D721Med (cell line): ENCODE results near the gene CADPS.

ENCODE experiments used
- DNase-seq: peaks from one replicate; pipeline ENCODE4 v3.0.0; 2011; ENCODE audit warnings: low spot score; ENCODE audit not compliant: insufficient read length
- FAIRE-seq: peaks from 2 replicates; lab custom pipeline; 2011; peaks lifted over from hg19 to GRCh38; lab: Jason Lieb, UNC
- TF ChIP-seq, protein P1 (sequence below): IDR thresholded peaks from 2 replicates; pipeline ENCODE4 v1.5.1; 2012; ENCODE audit warnings: mild to moderate bottlenecking, control low read depth; ENCODE audit not compliant: insufficient read depth; ENCODE audit errors: missing control alignments

The CADPS gene

DNA sequence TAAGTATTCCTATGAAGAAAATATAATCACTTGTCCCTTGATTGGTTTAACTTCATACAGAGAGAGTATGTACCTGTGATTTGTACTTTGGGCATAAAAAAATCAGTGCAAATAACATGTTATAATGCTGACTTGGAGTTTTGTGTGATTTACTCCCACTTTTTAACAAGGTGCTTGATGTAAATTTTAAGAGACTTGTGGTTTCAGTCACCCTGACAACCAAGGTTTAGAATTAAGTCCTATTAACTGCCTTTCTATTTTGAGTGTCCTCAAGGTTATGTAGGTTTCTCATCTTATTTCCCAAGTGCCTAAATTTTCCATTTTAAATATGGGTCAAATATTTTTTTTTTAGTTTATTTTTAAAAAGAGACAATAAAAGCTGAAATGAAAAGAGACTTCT lies 244.6 kb downstream of the CADPS start:
- TF ChIP-seq, protein P1, sequence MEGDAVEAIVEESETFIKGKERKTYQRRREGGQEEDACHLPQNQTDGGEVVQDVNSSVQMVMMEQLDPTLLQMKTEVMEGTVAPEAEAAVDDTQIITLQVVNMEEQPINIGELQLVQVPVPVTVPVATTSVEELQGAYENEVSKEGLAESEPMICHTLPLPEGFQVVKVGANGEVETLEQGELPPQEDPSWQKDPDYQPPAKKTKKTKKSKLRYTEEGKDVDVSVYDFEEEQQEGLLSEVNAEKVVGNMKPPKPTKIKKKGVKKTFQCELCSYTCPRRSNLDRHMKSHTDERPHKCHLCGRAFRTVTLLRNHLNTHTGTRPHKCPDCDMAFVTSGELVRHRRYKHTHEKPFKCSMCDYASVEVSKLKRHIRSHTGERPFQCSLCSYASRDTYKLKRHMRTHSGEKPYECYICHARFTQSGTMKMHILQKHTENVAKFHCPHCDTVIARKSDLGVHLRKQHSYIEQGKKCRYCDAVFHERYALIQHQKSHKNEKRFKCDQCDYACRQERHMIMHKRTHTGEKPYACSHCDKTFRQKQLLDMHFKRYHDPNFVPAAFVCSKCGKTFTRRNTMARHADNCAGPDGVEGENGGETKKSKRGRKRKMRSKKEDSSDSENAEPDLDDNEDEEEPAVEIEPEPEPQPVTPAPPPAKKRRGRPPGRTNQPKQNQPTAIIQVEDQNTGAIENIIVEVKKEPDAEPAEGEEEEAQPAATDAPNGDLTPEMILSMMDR, result no peak
- DNase-seq (no peak), FAIRE-seq (peak; percentile 81)

DNA sequence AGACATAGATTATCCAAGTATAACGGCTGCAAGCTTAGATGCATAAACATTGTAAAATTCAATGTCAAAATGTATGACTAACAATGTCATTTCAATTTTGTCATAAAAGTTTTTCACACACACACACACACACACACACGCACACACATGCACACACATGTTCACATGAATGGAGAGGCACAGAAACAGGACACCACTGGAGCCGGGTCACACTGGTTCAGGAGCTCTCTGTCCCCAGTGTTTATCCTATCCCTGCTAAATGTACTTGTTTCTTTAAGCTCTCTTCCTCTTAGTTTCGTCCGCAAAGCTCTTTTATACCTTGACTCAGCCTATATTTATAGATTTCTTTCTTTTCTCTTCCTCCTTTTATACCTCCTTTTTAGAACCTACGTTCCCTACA lies 249.9 kb downstream of the CADPS start:
- no peak for FAIRE-seq
- TF ChIP-seq, protein P1, result no peak
- DNase-seq, result no peak

DNA sequence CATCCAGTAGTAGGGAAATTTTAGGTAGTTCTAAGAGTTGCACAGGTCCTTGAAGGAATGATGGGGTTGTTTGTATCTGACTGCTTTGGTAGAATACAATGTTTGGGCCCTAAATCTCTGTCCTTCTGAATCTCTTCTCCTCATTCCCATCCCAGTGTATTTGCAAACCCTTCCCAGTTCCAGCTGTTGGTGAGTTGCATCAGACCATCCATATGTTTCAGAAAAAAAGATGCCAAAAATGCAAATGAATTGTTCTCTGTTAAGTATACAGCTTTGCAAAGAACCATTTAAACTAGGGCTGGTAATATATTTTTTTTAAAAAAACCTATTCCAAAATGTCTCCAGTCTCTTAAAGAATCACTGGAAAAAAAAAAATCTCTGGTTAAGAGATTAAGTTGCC lies 251.0 kb downstream of the CADPS start:
- TF ChIP-seq, protein P1, result no peak
- no peak for DNase-seq
- no peak for FAIRE-seq

DNA sequence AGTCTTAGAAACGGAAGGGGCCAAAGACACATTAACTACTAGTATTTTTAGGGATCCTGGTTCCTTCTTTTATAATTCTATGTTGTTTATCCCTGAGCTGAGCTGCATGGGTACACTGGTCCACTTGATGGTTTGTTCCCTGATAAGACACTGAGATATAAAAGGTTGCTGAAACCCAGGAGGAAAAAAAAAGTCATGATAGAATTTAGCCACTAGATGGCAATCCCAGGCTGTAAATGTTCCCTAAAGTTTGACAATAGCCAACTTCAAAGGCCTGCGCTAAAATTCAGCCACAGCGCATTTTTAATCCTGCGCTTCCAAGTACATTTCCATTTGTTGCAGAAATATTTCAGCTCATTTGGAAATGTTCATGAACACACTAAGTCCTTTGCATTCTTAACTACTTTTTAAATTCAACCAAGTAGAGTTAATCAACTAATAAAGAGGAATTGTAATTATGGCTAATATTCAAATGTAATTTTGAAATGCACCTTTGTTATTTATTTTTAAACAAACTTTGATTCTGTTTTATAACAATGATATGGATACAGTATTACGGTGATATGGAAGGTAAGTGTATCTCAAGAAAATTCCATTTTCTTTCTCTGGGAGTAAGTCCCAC lies 252.6 kb downstream of the CADPS start:
- FAIRE-seq (peak; percentile 66), DNase-seq (no peak)
- TF ChIP-seq, protein P1, result peak; percentile 78

DNA sequence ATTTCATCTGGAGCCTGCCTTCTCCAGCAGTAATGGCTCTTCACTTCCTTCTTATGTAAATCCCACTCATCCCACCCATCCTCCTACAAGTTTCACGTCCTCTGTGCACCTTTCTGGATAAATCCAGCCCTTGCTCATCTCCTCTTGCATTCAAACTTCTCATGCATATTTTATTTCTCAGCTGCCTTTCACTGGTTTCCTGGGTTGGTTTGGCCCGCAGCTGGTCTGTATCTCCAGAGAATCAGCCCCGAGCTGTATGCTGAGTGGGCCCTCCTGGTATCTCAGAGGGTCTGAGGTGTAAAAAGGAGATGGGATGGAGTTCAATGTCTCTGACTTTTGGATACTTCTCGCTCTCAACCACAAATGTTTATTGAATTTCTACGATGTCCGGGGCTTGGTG lies 253.3 kb downstream of the CADPS start:
- TF ChIP-seq, protein P1, result no peak
- no peak for FAIRE-seq
- DNase-seq, result no peak

DNA sequence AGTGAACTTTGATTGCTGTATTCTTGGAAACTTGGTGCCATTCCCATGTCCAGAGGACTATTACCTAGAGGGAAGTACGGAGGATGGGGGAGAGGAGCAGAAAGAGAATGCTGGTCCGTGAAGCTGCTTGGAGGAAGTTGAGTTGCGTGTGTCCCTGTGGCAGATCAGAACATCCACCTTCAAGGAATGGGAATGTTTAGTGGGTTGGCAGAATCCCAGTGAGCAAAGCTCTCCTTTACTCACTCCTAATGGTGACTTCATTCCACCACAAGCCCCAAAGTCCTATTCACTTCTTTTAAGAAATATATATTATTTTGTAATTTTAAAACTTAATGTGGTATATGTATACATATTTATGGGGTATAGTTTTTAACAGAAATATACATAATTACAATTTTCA lies 254.0 kb downstream of the CADPS start:
- FAIRE-seq (no peak), DNase-seq (no peak)
- TF ChIP-seq, protein P1, result no peak

DNA sequence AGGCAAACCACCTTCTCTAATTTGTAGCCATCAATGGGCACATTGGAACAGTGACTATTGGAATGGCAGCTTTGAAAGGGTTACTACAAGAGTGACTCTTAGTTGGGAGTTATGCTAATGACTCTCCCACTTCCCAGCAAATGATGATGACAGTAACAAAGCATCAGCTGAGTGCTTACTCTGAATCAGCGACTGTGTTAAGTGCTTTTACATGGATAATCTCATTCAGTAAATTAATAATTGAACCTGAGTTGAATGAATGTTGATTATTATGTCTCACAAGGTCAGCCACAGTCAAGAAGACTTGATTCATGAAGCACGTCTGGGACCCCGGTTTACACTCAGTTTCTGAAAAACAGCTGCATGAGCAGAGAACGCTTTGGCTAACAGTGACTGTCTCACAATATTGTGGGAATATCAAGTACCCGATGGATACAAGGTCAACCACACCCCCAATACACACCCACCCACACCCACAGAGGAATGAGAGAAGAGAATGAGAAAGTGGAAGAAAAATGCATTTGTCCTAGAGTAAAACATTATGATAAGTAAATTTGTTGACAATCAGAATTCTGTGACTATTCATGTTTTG lies 259.9 kb downstream of the CADPS start:
- TF ChIP-seq, protein P1, result no peak
- DNase-seq, result no peak
- no peak for FAIRE-seq
